ENCODE results near the gene WNT5B. TPM values are rescaled to one million over a fixed set of nuclear protein-coding genes. Genes with fewer than 3 reads are reported as not detected.
A peak's percentile ranks its signal among the peaks of the same experiment; 100 is the strongest.

WNT5B gene
- total RNA-seq, 4 donors from 2014 or later, result 5.6 to 30.9 (median 12.7) TPM

- no peak for DNase-seq
- H3K27ac ChIP-seq, result peak overlapping the region; percentile 54 to 82 (median 68)
- peaks cover 0 to 21% (median 0%) of the 10 kb centered on the region in 4 donors for H3K27me3 ChIP-seq
- H3K36me3 ChIP-seq, result peaks cover 0 to 8% (median 0%) of the 10 kb centered on the region in 3 donors
- intact Hi-C loops (cut with DNase I), result loop anchor here (5.0 kb wide), 1 partner anchor 162 kb away; no protein-coding TSS in a partner anchor
- peak overlapping the region; percentile 34 to 83 (median 52) for H3K4me3 ChIP-seq
- H3K4me1 ChIP-seq, result peaks cover 14 to 76% (median 19%) of the 10 kb centered on the region in 3 donors
- WGBS, 2 donors, result 2 to 31% methylated on average over 3 to 19 of the region's 58 CpGs
- TF ChIP-seq CTCF (IDR thresholded peaks at IDR 0.05) (peak in 2 of 6 experiments; percentile 27 to 34), POLR2A (IDR thresholded peaks at IDR 0.05) (no peak)
- H3K9me3 ChIP-seq, result no peaks in the 10 kb centered on the region
These were observed 1.2 kb downstream of the WNT5B start for GRCh38 chr12:1630133-1630826.

- H3K36me3 ChIP-seq, result peaks cover 0 to 16% (median 0%) of the 10 kb centered on the region in 3 donors
- intact Hi-C loops (cut with DNase I), result loop anchor here (5.0 kb wide), 1 partner anchor 161 kb away; no protein-coding TSS in a partner anchor
- H3K4me1 ChIP-seq, result peaks cover 12 to 69% (median 19%) of the 10 kb centered on the region in 3 donors
- peaks cover 0 to 21% (median 0%) of the 10 kb centered on the region in 4 donors for H3K27me3 ChIP-seq
- H3K4me3 ChIP-seq, result peak overlapping the region in 3 of 4 donors; percentile 46 to 83 (median 57)
- H3K27ac ChIP-seq, result peak overlapping the region in 3 of 4 donors; percentile 59 to 82 (median 76)
- no peak for TF ChIP-seq CTCF (IDR thresholded peaks at IDR 0.05)
- TF ChIP-seq POLR2A (IDR thresholded peaks at IDR 0.05), result no peak
- WGBS, 2 donors, result 71 to 74% methylated on average over 17 to 19 of the region's 23 CpGs
- no peaks in the 10 kb centered on the region for H3K9me3 ChIP-seq
- DNase-seq, result no peak
These were observed 2.0 kb downstream of the WNT5B start for GRCh38 chr12:1630827-1631591.

GRCh38 chr12:1632702-1633101, 3.7 kb downstream of the WNT5B start:
- Histone ChIP-seq H3K27ac (peak overlapping the region in 3 of 4 donors; percentile 9 to 50 (median 13)), H3K27me3 (peaks cover 0 to 21% (median 0%) of the 10 kb centered on the region in 4 donors), H3K4me1 (peaks cover 12 to 67% (median 19%) of the 10 kb centered on the region in 3 donors), H3K4me3 (no peak overlapping the region), H3K36me3 (peaks cover 0 to 28% (median 0%) of the 10 kb centered on the region in 3 donors), H3K9me3 (no peaks in the 10 kb centered on the region)
- WGBS, 2 donors, result 66 to 78% methylated on average over 5 to 13 of the region's 14 CpGs
- intact Hi-C loops (cut with DNase I), result loop anchor here (5.0 kb wide), 1 partner anchor 160 kb away; no protein-coding TSS in a partner anchor
- TF ChIP-seq CTCF (IDR thresholded peaks at IDR 0.05), result no peak
- DNase-seq, result no peak

GRCh38 chr12:1633459-1633858, 4.4 kb downstream of the WNT5B start:
- no peak for DNase-seq
- WGBS, 2 donors, result 65 to 77% methylated on average over 3 of the region's 3 CpGs
- peaks cover 0 to 21% (median 0%) of the 10 kb centered on the region in 4 donors for H3K27me3 ChIP-seq
- no peak overlapping the region for H3K4me3 ChIP-seq
- H3K27ac ChIP-seq, result peak overlapping the region in 2 of 4 donors; percentile 13 to 50
- H3K36me3 ChIP-seq, result peaks cover 0 to 34% (median 0%) of the 10 kb centered on the region in 3 donors
- TF ChIP-seq CTCF (IDR thresholded peaks at IDR 0.05), result no peak
- TF ChIP-seq POLR2A (IDR thresholded peaks at IDR 0.05), result no peak
- intact Hi-C loops (cut with DNase I), result loop anchor here (5.0 kb wide), 1 partner anchor 159 kb away; no protein-coding TSS in a partner anchor
- no peaks in the 10 kb centered on the region for H3K9me3 ChIP-seq
- peaks cover 12 to 67% (median 19%) of the 10 kb centered on the region in 3 donors for H3K4me1 ChIP-seq

Measured in esophagus squamous epithelium (tissue), 5 donors.